SKM-1 (cell line): Measurements from ENCODE around the gene NFATC2.

ENCODE experiments used
- DNase-seq: peaks from one replicate; lab custom pipeline; 2025; ENCODE audit not compliant: unreplicated experiment; lab: John Stamatoyannopoulos, UW

Gene NFATC2

GRCh38 chr20:51497542-51498467 lies 44.7 kb downstream of the NFATC2 start:
- no peak for DNase-seq

DNA sequence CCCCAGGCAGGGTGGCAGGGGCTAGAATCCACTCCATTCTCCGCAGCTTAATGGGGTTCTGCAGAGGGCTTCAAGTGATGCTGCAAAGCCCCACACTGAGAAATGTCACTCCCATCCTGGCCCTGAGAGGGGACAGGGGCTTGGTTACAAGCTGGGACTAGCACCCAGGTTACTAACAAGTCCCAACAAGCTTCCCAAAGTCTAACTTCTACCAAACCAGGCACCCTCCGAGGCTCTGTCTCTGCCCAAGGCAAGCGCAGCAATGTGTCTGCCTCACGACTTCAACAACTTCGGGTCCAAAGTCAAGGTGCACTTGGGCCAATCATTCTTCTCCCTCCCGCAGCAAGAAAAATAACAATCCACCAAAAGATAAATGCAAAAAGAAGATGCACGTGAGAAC lies 45.6 kb downstream of the NFATC2 start:
- no peak for DNase-seq

DNA sequence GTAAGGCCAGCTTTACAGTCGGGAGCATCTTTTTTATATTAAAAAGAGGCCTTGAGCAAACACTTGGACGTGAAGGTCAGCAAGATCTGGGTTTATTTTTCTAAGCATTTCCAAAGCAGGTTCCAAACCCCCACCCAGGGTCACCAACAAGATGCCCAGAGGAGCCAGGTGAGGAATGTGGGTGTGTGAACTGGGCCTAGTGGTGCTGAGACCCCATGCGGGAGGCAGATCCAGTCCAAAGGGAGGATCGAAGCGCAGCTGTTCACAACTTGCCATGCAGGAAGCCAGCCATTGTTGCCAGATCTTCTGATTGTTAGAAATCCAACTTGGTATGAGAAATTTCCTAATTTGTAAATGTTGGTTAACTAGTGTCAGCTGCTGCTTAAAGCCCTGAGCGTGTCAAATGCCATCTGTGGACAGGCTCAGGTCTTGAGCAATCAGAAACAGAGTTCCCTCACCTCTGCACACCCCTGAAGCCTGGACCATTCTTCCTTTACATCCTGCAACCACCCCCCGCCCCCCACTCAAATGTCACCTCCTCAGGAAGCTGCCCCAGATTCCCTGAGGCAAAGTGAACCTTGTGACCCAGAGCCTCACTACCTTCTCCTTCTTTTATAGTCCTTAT lies 46.5 kb downstream of the NFATC2 start:
- no peak for DNase-seq

- no peak for DNase-seq
Measured at GRCh38 chr20:51495291-51495690, 47.2 kb downstream of the NFATC2 start.

DNA sequence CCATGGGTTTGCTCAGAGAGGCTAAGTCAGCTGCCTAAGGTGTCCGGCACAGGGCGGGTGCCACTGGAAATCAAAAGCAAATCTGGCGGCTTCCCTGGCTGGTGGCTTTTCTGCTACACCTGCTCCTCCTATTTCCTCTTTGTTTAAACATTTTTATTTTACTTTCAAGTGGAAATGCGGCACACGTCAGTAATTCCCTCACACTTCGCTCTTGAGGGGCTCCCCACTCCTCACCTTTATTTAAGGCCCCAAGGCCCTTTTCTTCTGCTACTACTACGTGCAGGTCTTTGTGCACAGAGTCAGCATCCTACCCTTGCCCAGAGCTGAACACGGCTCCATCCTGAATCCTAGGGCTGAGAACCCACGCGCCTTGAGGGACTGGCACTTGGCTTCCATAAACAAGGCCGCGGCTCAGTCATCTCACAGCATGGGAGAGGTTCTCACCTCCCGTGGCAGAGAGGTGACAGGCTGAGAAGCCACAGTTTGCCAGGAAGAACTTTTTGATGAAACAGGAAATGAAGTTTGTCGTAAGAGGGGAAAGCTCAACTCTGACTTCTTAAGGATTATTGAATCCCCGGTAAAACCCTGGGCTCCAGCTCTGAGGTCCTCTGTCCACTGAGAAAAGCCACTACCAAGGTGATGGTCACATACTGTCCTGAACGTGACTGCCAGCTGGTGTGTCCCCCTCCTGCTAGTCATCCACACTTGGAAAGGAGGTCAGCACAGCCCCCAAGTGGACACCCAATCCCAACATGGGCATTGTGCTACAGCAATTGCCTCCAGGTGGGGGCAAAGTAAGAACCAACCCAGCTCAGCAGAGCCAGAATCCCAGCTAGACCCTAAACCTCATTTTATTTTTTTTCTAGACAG lies 48.0 kb downstream of the NFATC2 start:
- DNase-seq = no peak

DNA sequence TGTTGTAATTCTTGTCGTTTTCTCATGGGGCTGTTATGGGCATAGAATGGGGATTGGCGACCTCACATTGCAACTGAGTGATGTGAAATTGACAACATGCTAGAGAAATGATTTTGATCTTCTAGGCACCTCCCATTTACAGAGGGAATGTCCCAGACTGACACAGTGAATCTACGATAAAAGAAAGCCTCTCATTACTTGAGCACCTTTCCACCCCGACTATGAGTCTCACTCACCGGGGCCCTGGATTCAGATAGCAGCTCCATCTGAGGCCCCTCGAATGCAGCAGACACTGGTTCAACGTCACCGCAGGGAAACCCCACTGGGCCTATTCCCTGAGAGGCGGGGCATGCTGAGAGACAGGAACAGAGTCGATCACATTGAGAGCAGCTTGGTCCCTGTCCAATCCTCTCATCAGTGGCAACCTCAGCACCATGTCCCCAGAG lies 49.1 kb downstream of the NFATC2 start:
- DNase-seq = no peak

GRCh38 chr20:51492167-51493092 lies 50.1 kb downstream of the NFATC2 start:
- no peak for DNase-seq

GRCh38 chr20:51491393-51491792 lies 51.1 kb downstream of the NFATC2 start:
- DNase-seq = no peak

- DNase-seq = no peak
Measured at GRCh38 chr20:51490635-51491034, 51.9 kb downstream of the NFATC2 start.

- DNase-seq = no peak
Measured at GRCh38 chr20:51489611-51490010, 52.9 kb downstream of the NFATC2 start.

DNA sequence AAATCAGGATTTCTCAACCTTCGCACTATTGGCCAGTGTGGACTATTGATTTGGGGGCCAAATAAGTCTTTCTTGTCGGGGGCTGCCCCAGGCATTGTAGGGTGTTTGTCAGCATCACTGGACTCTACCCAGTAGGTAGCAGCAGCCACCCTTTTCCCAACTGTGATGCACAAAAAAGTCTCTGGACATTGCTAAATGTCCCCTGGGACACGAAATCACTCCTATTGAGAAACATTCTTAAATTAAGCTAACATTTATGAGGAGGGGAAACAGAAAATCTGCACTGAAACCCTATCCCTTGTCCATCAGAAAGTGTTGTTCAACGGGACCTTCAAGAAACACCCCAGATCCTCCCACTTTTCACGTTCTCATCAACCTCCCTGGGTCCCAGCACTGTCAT lies 54.2 kb downstream of the NFATC2 start:
- no peak for DNase-seq

- no peak for DNase-seq
Measured at GRCh38 chr20:51487565-51488268, 54.8 kb downstream of the NFATC2 start.

DNA sequence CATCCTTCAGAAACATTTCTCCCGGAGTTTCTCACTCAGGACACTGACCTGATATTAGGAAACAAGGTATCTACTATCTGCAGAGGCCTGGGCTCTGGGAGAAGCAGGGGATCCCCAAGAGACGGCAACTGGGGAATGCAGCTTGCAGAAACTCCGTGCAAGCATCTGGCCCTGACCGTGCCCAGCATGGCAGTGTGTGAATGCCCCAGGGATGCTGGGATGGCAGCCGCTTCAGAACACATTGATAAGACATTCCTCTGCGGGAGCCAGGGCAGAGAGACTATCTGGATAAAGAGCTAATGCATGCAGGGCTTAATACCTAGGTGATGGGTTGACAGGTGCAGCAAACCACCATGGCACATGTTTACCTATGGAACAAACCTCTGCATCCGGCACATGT lies 55.4 kb downstream of the NFATC2 start:
- DNase-seq = no peak

DNA sequence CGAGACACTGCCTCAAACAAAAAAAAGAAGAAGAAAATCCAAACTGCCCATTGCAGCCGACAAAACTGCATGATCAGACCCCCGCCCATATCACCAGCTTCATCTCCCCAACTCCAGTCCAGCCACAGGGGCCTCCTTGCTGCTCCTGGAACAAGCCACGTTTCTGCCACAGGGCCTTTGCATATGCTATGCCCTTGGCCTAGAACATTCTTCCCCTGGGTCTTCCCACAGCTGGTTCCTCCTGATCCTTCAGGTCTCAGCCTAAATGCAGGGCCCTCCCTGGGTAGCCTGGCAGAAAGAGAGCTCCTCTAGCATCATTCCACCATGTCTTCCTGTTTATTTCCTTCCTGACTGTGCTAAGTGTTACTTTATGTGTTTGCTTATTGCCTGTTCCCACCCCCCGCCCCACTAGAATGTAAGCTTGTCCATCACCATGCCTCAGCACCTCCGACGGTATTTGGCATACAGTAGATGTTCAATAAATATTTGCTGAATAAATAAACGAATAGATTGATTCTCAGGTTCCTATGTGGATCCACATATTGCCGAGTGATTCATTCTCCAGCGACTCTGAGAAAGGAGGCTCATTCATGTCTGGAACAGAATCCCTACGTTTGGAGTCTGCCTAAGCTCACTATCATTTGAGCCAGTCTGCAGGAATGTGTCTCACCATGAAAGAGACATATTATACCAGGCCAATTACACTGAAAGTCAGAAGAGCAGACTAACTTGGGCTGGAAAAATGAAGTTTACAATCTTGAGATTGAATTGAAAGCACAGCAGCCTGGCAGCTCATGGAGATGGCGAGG lies 56.1 kb downstream of the NFATC2 start:
- no peak for DNase-seq

GRCh38 chr20:51484831-51485230 lies 57.7 kb downstream of the NFATC2 start:
- DNase-seq = no peak

DNA sequence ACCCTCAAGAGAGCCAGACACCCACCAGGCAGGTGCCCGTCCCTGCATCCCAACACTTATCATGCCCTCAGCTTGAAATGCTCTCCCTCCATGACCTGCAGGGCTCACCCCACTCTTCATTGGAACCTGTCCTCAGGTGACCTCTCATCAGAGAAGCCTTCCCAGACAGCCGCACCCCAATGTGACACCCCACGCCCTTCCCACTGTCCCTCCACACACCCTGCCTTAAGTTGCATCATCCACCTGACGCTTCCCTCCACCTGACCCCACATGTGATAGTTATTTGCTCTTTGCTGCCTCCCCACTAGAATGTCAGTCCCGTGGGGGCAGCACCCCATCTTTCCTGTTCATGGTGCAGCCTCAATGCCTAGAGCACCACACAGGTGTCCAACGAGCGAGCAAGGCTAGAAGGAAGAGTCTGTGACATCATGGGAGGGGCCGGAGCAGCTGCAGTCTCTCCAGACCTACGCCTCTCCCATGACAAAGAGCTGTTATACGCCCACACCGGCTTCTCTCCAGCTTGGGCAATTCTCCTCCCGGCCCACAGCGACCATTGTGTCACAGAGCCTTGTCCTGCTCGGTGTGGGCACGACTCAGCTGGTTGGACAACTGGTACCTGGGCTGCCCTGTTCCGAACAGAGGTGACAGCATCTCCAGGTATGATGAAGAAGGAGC lies 58.2 kb downstream of the NFATC2 start:
- DNase-seq = no peak

GRCh38 chr20:51482836-51483473 lies 59.6 kb downstream of the NFATC2 start:
- no peak for DNase-seq

DNA sequence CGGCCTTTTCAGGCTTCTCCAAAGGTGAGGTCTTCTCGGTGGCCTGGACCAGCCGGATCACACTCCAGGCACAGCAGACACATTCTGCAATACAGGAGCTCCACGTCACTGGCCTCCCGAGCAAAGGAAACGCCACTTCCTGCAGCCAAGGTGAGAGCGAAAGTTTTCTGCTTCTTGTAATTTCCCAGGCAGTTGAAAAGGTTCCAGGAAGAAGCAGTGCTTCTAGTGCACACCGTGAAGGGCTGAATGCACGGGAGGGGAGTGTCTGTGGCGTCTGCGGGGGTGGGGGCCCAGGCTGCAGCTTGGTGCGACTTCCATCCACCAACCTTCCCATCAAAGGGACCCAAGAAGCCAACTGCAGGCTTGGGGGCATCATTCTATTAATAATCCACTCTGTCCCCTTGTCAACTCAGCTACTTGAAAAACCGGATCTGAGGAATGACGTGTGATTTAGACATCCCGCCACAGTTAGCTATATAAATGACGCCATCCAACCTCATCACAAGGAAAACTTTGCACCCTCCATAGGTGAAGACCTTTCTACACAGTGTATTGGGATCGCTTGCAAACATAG lies 61.1 kb downstream of the NFATC2 start:
- no peak for DNase-seq
